Thoracic aorta (tissue), 2 donors: Measurements from ENCODE around the gene SLCO2B1. TPM values are rescaled to one million over a fixed set of nuclear protein-coding genes. Genes with fewer than 3 reads are reported as not detected.

Experiments used
- ATAC-seq: fragments of 150-250 bp; one replicate; pipeline ENCODE4 v1.8.0; 2017; ENCODE audit warnings: low read depth; ENCODE audit not compliant: insufficient number of reproducible peaks, low FRiP score
- DNase-seq: peaks from one replicate; pipeline ENCODE4 v3.0.0-alpha.2; 2020; ENCODE audit warnings: low spot score
- H3K27ac ChIP-seq, 2 donors: fragments of 200-600 bp; sonication (generic); 1 replicate in 1 of 2; 2 replicates in 1 of 2; pipeline ENCODE4 v1.5.1; 2016; ENCODE audit warnings: mild to moderate bottlenecking in 2 of 2, moderate library complexity in 2 of 2
- H3K27me3 ChIP-seq: fragments of 200-600 bp; sonication (generic); replicated peaks from 2 replicates; pipeline ENCODE4 v1.6.0; 2016; ENCODE audit warnings: mild to moderate bottlenecking; ENCODE audit not compliant: insufficient read depth
- H3K36me3 ChIP-seq: fragments of 200-600 bp; sonication (generic); one replicate; pipeline ENCODE4 v1.5.1; 2016
- H3K4me1 ChIP-seq, 2 donors: fragments of 200-600 bp; sonication (generic); 1 replicate in 1 of 2; 2 replicates in 1 of 2; pipeline versions ENCODE4 v1.5.1 to v1.6.0; 2016; ENCODE audit warnings: low read depth in 2 of 2, mild to moderate bottlenecking in 1 of 2; ENCODE audit not compliant: control insufficient read depth in 1 of 2
- H3K4me3 ChIP-seq: fragments of 200-600 bp; sonication (generic); 2 replicates; pipeline ENCODE4 v1.5.1; 2016; ENCODE audit warnings: mild to moderate bottlenecking
- H3K9me3 ChIP-seq: fragments of 200-600 bp; sonication (generic); 2 replicates; pipeline ENCODE4 v1.5.1; 2016
- CTCF ChIP-seq: fragments of 200-600 bp; sonication (generic); IDR thresholded peaks from one replicate; pipeline ENCODE4 v1.5.1; 2019; ENCODE audit warnings: antibody characterized with exemption
- total RNA-seq, 2 donors: library from RNA; depleted of rRNA; stranded (reverse); fragments of >200 nt; gene quantifications; one replicate each; pipeline versions ENCODE4 v1.1.0 to v1.2.3, GENCODE V29; 2016

Gene SLCO2B1
- total RNA-seq, 2 donors from 2014 or later = 107 to 692 TPM

GRCh38 chr11:75145196-75145971 is 5.5 kb upstream of the SLCO2B1 start:
- Histone ChIP-seq H3K27me3 (no peaks in the 10 kb centered on the region), H3K27ac (no peak overlapping the region), H3K36me3 (no peaks in the 10 kb centered on the region), H3K9me3 (no peaks in the 10 kb centered on the region), H3K4me3 (no peak overlapping the region), H3K4me1 (no peaks in the 10 kb centered on the region)
- DNase-seq (no peak), ATAC-seq (no peak)
- TF ChIP-seq CTCF = no peak

- Histone ChIP-seq H3K9me3 (no peaks in the 10 kb centered on the region), H3K27ac (no peak overlapping the region), H3K4me3 (no peak overlapping the region), H3K27me3 (no peaks in the 10 kb centered on the region), H3K36me3 (no peaks in the 10 kb centered on the region), H3K4me1 (no peaks in the 10 kb centered on the region)
- ATAC-seq = no peak
- no peak for DNase-seq
- no peak for TF ChIP-seq CTCF
Observed at GRCh38 chr11:75145972-75146519, 4.9 kb upstream of the SLCO2B1 start.

GRCh38 chr11:75146711-75147110 is 4.2 kb upstream of the SLCO2B1 start:
- Histone ChIP-seq H3K27ac (no peak overlapping the region), H3K36me3 (no peaks in the 10 kb centered on the region), H3K4me3 (no peak overlapping the region), H3K27me3 (no peaks in the 10 kb centered on the region), H3K4me1 (no peaks in the 10 kb centered on the region), H3K9me3 (no peaks in the 10 kb centered on the region)
- DNase-seq (no peak), ATAC-seq (no peak)
- no peak for TF ChIP-seq CTCF

- Histone ChIP-seq H3K36me3 (no peaks in the 10 kb centered on the region), H3K9me3 (no peaks in the 10 kb centered on the region), H3K4me3 (no peak overlapping the region), H3K27ac (no peak overlapping the region), H3K27me3 (no peaks in the 10 kb centered on the region), H3K4me1 (no peaks in the 10 kb centered on the region)
- TF ChIP-seq CTCF = no peak
- ATAC-seq = no peak
- no peak for DNase-seq
Observed at GRCh38 chr11:75147191-75147874, 3.6 kb upstream of the SLCO2B1 start.

- no peaks in the 10 kb centered on the region for H3K36me3 ChIP-seq
- no peak for ATAC-seq
- no peak overlapping the region for H3K27ac ChIP-seq
- H3K4me3 ChIP-seq = no peak overlapping the region
- no peaks in the 10 kb centered on the region for H3K9me3 ChIP-seq
- no peak for TF ChIP-seq CTCF
- no peaks in the 10 kb centered on the region for H3K4me1 ChIP-seq
- DNase-seq = no peak
- no peaks in the 10 kb centered on the region for H3K27me3 ChIP-seq
Observed at GRCh38 chr11:75147875-75148263, 3.0 kb upstream of the SLCO2B1 start.
